Peyer's patch (tissue), 4 donors: ENCODE results near the gene LMNB1. TPM values are rescaled to one million over a fixed set of nuclear protein-coding genes. Genes with fewer than 3 reads are reported as not detected.
"Not testable (repeated sequence)": the region's sequence is repeated elsewhere in the genome, so short reads cannot be mapped to it uniquely, and the experiment has no call there.

Experiments used
- DNase-seq, 3 donors: peaks; one replicate each; pipeline ENCODE4 v3.0.0-alpha.2; 2017 to 2019
- H3K27ac ChIP-seq, 4 donors: fragments of 200-600 bp; sonication (generic); one replicate each; pipeline ENCODE4 v1.5.1; 2016 to 2019
- H3K27me3 ChIP-seq, 2 donors: fragments of 200-600 bp; sonication (generic); one replicate each; pipeline ENCODE4 v1.5.1; 2019
- H3K36me3 ChIP-seq, 3 donors: fragments of 200-600 bp; sonication (generic); one replicate each; pipeline ENCODE4 v1.5.1; 2016 to 2019
- H3K4me1 ChIP-seq, 4 donors: fragments of 200-600 bp; sonication (generic); one replicate each; pipeline ENCODE4 v1.5.1; 2016 to 2019
- H3K4me3 ChIP-seq, 4 donors: fragments of 200-600 bp; sonication (generic); 1 replicate in 3 of 4; 2 replicates in 1 of 4; pipeline ENCODE4 v1.5.1; 2016 to 2019; ENCODE audit warnings: mild to moderate bottlenecking in 1 of 4
- H3K9me3 ChIP-seq, 4 donors: fragments of 200-600 bp; sonication (generic); one replicate each; pipeline ENCODE4 v1.5.1; 2016 to 2019; ENCODE audit warnings: mild to moderate bottlenecking in 1 of 4
- POLR2A ChIP-seq, 2 donors: fragments of 450-650 bp; IDR thresholded peaks; one replicate each; pipeline ENCODE4 v1.5.1; 2017; ENCODE audit warnings: antibody characterized with exemption in 2 of 2, mild to moderate bottlenecking in 2 of 2, moderate library complexity in 2 of 2
- total RNA-seq, 4 donors: library from RNA; depleted of rRNA; stranded (reverse); fragments of >200 nt; gene quantifications; one replicate each; pipeline ENCODE4 v1.1.0, GENCODE V29; 2016
- TF ChIP-seq, protein P1 (sequence below), 6 experiments: fragments of 450-650 bp in 4 of 6; fragments of 200-600 bp in 2 of 6; sonication (generic) in 1 of 6; IDR thresholded peaks; one replicate each; pipeline ENCODE4 v1.5.1; 2017 to 2019; ENCODE audit warnings: antibody characterized with exemption in 6 of 6, mild to moderate bottlenecking in 3 of 6, moderate library complexity in 1 of 6

LMNB1 gene
- total RNA-seq, 4 donors from 2014 or later, result 18.6 to 83.3 (median 23.1) TPM

DNA sequence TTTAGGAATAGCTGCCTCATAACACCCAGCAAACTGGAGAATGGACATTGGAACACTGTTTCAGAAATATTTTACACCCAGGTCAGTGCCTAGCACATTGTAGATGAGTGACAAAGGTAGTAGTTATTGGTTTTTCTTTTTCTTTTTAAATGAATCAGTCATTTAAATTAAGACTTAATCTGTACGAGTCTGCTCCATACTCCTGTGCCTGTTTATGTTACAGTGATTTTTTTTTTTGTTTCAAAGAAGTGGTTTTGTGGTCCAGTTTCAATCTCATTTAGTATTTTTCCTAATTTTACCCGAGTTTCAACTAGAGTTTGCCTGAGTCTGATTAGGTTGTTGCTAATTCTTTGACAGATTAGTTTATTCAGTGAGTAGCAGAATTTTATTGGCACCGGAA lies 16.2 kb downstream of the LMNB1 start:
- Histone ChIP-seq H3K27ac (no peak overlapping the region), H3K9me3 (no peaks in the 10 kb centered on the region), H3K4me3 (no peak overlapping the region), H3K4me1 (no peaks in the 10 kb centered on the region), H3K36me3 (no peaks in the 10 kb centered on the region), H3K27me3 (no peaks in the 10 kb centered on the region)
- DNase-seq, result no peak
- TF ChIP-seq POLR2A (IDR thresholded peaks at IDR 0.05), result no peak
- TF ChIP-seq, protein P1, sequence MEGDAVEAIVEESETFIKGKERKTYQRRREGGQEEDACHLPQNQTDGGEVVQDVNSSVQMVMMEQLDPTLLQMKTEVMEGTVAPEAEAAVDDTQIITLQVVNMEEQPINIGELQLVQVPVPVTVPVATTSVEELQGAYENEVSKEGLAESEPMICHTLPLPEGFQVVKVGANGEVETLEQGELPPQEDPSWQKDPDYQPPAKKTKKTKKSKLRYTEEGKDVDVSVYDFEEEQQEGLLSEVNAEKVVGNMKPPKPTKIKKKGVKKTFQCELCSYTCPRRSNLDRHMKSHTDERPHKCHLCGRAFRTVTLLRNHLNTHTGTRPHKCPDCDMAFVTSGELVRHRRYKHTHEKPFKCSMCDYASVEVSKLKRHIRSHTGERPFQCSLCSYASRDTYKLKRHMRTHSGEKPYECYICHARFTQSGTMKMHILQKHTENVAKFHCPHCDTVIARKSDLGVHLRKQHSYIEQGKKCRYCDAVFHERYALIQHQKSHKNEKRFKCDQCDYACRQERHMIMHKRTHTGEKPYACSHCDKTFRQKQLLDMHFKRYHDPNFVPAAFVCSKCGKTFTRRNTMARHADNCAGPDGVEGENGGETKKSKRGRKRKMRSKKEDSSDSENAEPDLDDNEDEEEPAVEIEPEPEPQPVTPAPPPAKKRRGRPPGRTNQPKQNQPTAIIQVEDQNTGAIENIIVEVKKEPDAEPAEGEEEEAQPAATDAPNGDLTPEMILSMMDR (IDR thresholded peaks at IDR 0.05), result no peak

DNA sequence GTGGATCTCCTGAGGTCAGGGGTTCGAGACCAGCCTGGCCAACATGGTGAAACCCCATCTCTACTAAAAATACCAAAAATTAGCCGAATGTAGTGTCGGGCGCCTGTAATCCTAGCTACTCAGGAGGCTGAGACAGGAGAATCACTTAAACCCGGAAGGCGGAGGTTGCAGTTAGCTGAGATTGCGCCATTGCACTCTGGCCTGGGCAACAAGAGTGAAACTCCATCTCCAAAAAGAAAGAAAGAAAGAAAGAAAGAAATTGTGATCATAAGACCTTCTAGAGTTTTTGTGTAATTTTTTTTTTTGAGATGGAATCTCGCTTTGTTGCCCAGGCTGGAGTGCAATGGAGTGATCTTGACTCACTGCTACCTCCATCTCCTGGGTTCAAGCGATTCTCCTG lies 16.7 kb downstream of the LMNB1 start:
- not testable (repeated sequence) for DNase-seq, H3K4me1 ChIP-seq, H3K36me3 ChIP-seq, H3K9me3 ChIP-seq, H3K4me3 ChIP-seq, H3K27me3 ChIP-seq, H3K27ac ChIP-seq

DNA sequence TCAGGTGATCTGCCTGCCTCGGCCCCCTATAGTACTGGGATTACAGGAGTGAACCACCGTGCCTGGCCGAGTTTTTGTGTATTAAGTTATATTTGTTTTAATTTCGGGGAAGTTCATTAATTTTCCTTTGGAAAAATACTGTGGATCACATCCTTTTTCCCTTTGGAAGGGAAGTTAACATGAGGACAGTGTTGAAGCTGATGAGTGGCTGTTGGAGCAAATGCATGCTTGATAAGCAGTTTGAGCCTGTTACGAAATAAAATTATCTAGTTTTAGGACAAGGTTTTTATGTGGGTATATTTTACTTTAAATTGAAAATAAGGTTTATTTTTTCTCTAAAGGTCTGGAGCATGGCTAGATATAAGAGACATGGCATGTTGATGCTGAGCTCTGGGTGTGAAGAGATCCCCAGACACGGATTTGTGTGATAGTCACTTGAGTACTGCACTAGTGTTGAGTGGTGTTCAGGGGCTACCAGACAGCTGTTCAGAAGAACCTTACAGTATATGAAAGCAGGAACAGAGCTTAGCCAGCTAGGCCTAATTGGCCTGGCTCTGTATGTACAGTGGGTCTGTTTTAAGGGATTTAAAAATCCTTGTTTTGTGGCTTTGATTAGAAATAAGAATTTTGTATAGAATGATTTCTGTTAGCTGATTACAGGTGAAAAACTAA lies 17.4 kb downstream of the LMNB1 start:
- Histone ChIP-seq H3K4me3 (no peak overlapping the region), H3K27ac (no peak overlapping the region), H3K36me3 (no peaks in the 10 kb centered on the region), H3K9me3 (no peaks in the 10 kb centered on the region), H3K27me3 (no peaks in the 10 kb centered on the region), H3K4me1 (no peaks in the 10 kb centered on the region)
- TF ChIP-seq POLR2A (IDR thresholded peaks at IDR 0.05), result no peak
- TF ChIP-seq, protein P1 (IDR thresholded peaks at IDR 0.05), result no peak
- DNase-seq, result no peak

DNA sequence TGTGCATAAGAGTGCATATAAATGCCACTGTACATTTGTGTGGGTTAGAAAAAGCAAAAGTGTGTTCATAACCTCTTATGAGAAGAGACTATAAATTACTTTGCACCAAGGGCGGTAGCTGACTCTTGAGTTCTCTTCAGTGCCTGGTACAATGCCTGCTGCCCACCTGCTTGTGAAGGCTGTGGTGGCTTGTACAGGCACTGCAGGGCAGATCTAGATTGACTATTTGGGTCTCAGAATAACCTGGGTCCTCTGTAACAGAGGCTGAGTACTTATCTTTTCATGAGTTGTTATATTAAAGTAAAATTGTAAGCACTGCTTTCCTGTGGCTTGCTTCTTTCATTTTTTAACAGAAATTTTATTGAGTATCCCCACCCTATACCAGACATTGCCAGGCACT lies 22.8 kb downstream of the LMNB1 start:
- Histone ChIP-seq H3K9me3 (no peaks in the 10 kb centered on the region), H3K27me3 (no peaks in the 10 kb centered on the region), H3K27ac (no peak overlapping the region), H3K36me3 (no peaks in the 10 kb centered on the region), H3K4me3 (no peak overlapping the region), H3K4me1 (no peaks in the 10 kb centered on the region)
- no peak for TF ChIP-seq POLR2A (IDR thresholded peaks at IDR 0.05)
- TF ChIP-seq, protein P1 (IDR thresholded peaks at IDR 0.05), result no peak
- no peak for DNase-seq

DNA sequence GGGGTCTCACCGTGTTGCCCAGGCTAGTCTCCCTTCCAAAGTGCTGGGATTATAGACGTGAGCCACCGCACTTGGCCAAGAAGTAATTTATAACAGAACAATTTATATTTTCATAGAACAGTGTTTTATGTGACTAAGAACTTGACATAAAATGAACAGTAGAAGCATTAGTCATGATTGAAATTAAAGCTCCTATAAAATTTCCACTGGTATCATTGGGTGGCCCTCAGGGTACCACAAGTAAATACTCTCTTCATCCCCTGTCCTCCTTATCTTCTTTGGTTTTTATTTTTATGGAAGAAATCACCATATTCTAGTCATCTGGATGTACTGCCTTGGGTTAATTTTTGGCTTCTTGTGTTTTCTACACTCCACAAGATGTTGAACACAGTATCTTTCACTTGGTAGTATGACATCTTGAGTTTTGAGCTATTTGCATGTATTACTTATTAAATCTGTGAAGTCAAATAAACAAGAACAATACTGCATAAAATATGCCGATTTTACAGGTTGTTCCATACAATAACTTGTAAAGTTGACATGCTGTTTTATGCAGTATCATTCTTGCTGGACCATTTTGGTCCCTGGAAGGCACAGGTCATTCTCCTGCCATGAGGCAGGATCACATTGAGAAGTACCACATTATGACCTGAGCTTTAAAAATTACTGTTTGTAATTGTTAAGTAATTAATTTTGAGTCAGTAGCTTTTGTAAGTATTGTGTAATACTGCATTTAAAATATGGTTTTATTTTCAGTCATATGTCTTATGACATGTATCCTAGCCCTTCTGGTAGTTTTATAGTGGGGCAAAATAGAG lies 24.4 kb downstream of the LMNB1 start:
- Histone ChIP-seq H3K36me3 (no peaks in the 10 kb centered on the region), H3K4me1 (no peaks in the 10 kb centered on the region), H3K9me3 (no peaks in the 10 kb centered on the region), H3K4me3 (no peak overlapping the region), H3K27me3 (no peaks in the 10 kb centered on the region), H3K27ac (no peak overlapping the region)
- no peak for DNase-seq
- no peak for TF ChIP-seq POLR2A (IDR thresholded peaks at IDR 0.05)
- TF ChIP-seq, protein P1 (IDR thresholded peaks at IDR 0.05), result no peak

DNA sequence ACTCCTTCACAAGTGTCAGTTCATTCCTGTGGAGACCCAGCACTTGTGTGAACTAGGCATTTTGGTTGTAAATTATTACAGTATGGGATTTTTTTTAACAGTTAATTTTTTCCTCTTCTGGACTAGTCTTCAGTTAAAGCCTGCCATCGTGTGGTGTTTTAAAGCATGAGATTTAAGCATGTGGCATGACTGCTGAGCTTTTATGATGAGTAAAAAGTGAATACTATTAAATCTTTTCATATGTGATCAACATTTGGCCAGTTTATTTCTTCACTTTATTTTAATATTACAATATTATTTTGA lies 25.0 kb downstream of the LMNB1 start:
- H3K27ac ChIP-seq, result no peak overlapping the region
- no peaks in the 10 kb centered on the region for H3K9me3 ChIP-seq
- no peak overlapping the region for H3K4me3 ChIP-seq
- no peaks in the 10 kb centered on the region for H3K36me3 ChIP-seq
- no peak for DNase-seq
- TF ChIP-seq, protein P1 (IDR thresholded peaks at IDR 0.05), result peak in 5 of 6 experiments; percentile 4 to 51 (median 39)
- no peak for TF ChIP-seq POLR2A (IDR thresholded peaks at IDR 0.05)
- H3K4me1 ChIP-seq, result no peaks in the 10 kb centered on the region
- H3K27me3 ChIP-seq, result no peaks in the 10 kb centered on the region
